ENCODE results near the gene CCDC167.
"Not testable (repeated sequence)": the region's sequence is repeated elsewhere in the genome, so short reads cannot be mapped to it uniquely, and the experiment has no call there.

Gene CCDC167

GRCh38 chr6:37459981-37460800 lies 39.5 kb downstream of the CCDC167 start:
- Histone ChIP-seq H3K9me3 (ENCODE audit: control insufficient read depth, insufficient read depth, low read depth, low read length) (no peaks in the 10 kb centered on the region), H3K27ac (ENCODE audit: low read depth, low read length) (no peak overlapping the region), H3K9ac (ENCODE audit: low read length) (no peak overlapping the region), H3K36me3 (ENCODE audit: control insufficient read depth, insufficient read depth, low read length) (peaks cover 73% of the 10 kb centered on the region), H3K27me3 (ENCODE audit: control insufficient read depth, insufficient read depth, low read length) (no peaks in the 10 kb centered on the region), H3K4me1 (ENCODE audit: control insufficient read depth, insufficient read depth, low read length) (peaks cover 6% of the 10 kb centered on the region; the same call in 1 of the 2 replicates), H3K4me3 (ENCODE audit: low read depth, low read length) (no peak overlapping the region)

- peaks cover 79% of the 10 kb centered on the region for H3K36me3 ChIP-seq (ENCODE audit: control insufficient read depth, insufficient read depth, low read length)
- no peak overlapping the region for H3K4me3 ChIP-seq (ENCODE audit: low read depth, low read length)
- H3K4me1 ChIP-seq (ENCODE audit: control insufficient read depth, insufficient read depth, low read length), result peaks cover 6% of the 10 kb centered on the region; the same call in 1 of the 2 replicates
- no peak overlapping the region for H3K27ac ChIP-seq (ENCODE audit: low read depth, low read length)
- H3K27me3 ChIP-seq (ENCODE audit: control insufficient read depth, insufficient read depth, low read length), result no peaks in the 10 kb centered on the region
- H3K9me3 ChIP-seq (ENCODE audit: control insufficient read depth, insufficient read depth, low read depth, low read length), result no peaks in the 10 kb centered on the region
- H3K9ac ChIP-seq (ENCODE audit: low read length), result no peak overlapping the region
Measured at GRCh38 chr6:37456816-37457560, 42.7 kb downstream of the CCDC167 start.

GRCh38 chr6:37456126-37456525 lies 43.6 kb downstream of the CCDC167 start:
- Histone ChIP-seq H3K27ac (ENCODE audit: low read depth, low read length) (no peak overlapping the region), H3K4me1 (ENCODE audit: control insufficient read depth, insufficient read depth, low read length) (peaks cover 6% of the 10 kb centered on the region; the same call in 1 of the 2 replicates), H3K9ac (ENCODE audit: low read length) (no peak overlapping the region), H3K27me3 (ENCODE audit: control insufficient read depth, insufficient read depth, low read length) (no peaks in the 10 kb centered on the region), H3K9me3 (ENCODE audit: control insufficient read depth, insufficient read depth, low read depth, low read length) (no peaks in the 10 kb centered on the region), H3K36me3 (ENCODE audit: control insufficient read depth, insufficient read depth, low read length) (peaks cover 79% of the 10 kb centered on the region), H3K4me3 (ENCODE audit: low read depth, low read length) (no peak overlapping the region)

GRCh38 chr6:37454420-37455140 lies 45.1 kb downstream of the CCDC167 start:
- Histone ChIP-seq H3K4me3 (ENCODE audit: low read depth, low read length) (no peak overlapping the region), H3K36me3 (ENCODE audit: control insufficient read depth, insufficient read depth, low read length) (peaks cover 78% of the 10 kb centered on the region), H3K9ac (ENCODE audit: low read length) (no peak overlapping the region), H3K27ac (ENCODE audit: low read depth, low read length) (no peak overlapping the region), H3K9me3 (ENCODE audit: control insufficient read depth, insufficient read depth, low read depth, low read length) (no peaks in the 10 kb centered on the region), H3K27me3 (ENCODE audit: control insufficient read depth, insufficient read depth, low read length) (no peaks in the 10 kb centered on the region), H3K4me1 (ENCODE audit: control insufficient read depth, insufficient read depth, low read length) (peaks cover 2% of the 10 kb centered on the region; the same call in 1 of the 2 replicates)

GRCh38 chr6:37452522-37452921 lies 47.2 kb downstream of the CCDC167 start:
- Histone ChIP-seq H3K4me1 (ENCODE audit: control insufficient read depth, insufficient read depth, low read length) (no peaks in the 10 kb centered on the region), H3K4me3 (ENCODE audit: low read depth, low read length) (no peak overlapping the region), H3K9me3 (ENCODE audit: control insufficient read depth, insufficient read depth, low read depth, low read length) (no peaks in the 10 kb centered on the region), H3K27me3 (ENCODE audit: control insufficient read depth, insufficient read depth, low read length) (no peaks in the 10 kb centered on the region), H3K36me3 (ENCODE audit: control insufficient read depth, insufficient read depth, low read length) (peaks cover 74% of the 10 kb centered on the region), H3K9ac (ENCODE audit: low read length) (no peak overlapping the region), H3K27ac (ENCODE audit: low read depth, low read length) (no peak overlapping the region)

GRCh38 chr6:37451441-37452193 lies 48.1 kb downstream of the CCDC167 start:
- no peak overlapping the region for H3K27ac ChIP-seq (ENCODE audit: low read depth, low read length)
- no peaks in the 10 kb centered on the region for H3K9me3 ChIP-seq (ENCODE audit: control insufficient read depth, insufficient read depth, low read depth, low read length)
- peaks cover 81% of the 10 kb centered on the region for H3K36me3 ChIP-seq (ENCODE audit: control insufficient read depth, insufficient read depth, low read length)
- no peaks in the 10 kb centered on the region for H3K27me3 ChIP-seq (ENCODE audit: control insufficient read depth, insufficient read depth, low read length)
- no peaks in the 10 kb centered on the region for H3K4me1 ChIP-seq (ENCODE audit: control insufficient read depth, insufficient read depth, low read length)
- H3K4me3 ChIP-seq (ENCODE audit: low read depth, low read length), result no peak overlapping the region
- H3K9ac ChIP-seq (ENCODE audit: low read length), result no peak overlapping the region

- Histone ChIP-seq H3K9me3 (ENCODE audit: control insufficient read depth, insufficient read depth, low read depth, low read length) (no peaks in the 10 kb centered on the region), H3K4me3 (ENCODE audit: low read depth, low read length) (no peak overlapping the region), H3K9ac (ENCODE audit: low read length) (no peak overlapping the region), H3K4me1 (ENCODE audit: control insufficient read depth, insufficient read depth, low read length) (no peaks in the 10 kb centered on the region), H3K36me3 (ENCODE audit: control insufficient read depth, insufficient read depth, low read length) (peaks cover 80% of the 10 kb centered on the region), H3K27me3 (ENCODE audit: control insufficient read depth, insufficient read depth, low read length) (no peaks in the 10 kb centered on the region), H3K27ac (ENCODE audit: low read depth, low read length) (no peak overlapping the region)
Measured at GRCh38 chr6:37449984-37450383, 49.7 kb downstream of the CCDC167 start.

- not testable (repeated sequence) for H3K9me3 ChIP-seq (ENCODE audit: control insufficient read depth, insufficient read depth, low read depth, low read length); H3K9ac ChIP-seq (ENCODE audit: low read length); H3K4me3 ChIP-seq (ENCODE audit: low read depth, low read length); H3K27me3 ChIP-seq (ENCODE audit: control insufficient read depth, insufficient read depth, low read length); H3K4me1 ChIP-seq (ENCODE audit: control insufficient read depth, insufficient read depth, low read length); H3K27ac ChIP-seq (ENCODE audit: low read depth, low read length)
- H3K36me3 ChIP-seq (ENCODE audit: control insufficient read depth, insufficient read depth, low read length), result peaks cover 57% of the 10 kb centered on the region
Measured at GRCh38 chr6:37443216-37443542, 56.5 kb downstream of the CCDC167 start.

- Histone ChIP-seq H3K9me3 (ENCODE audit: control insufficient read depth, insufficient read depth, low read depth, low read length) (no peaks in the 10 kb centered on the region), H3K4me1 (ENCODE audit: control insufficient read depth, insufficient read depth, low read length) (no peaks in the 10 kb centered on the region), H3K27ac (ENCODE audit: low read depth, low read length) (no peak overlapping the region), H3K9ac (ENCODE audit: low read length) (no peak overlapping the region), H3K4me3 (ENCODE audit: low read depth, low read length) (no peak overlapping the region), H3K27me3 (ENCODE audit: control insufficient read depth, insufficient read depth, low read length) (no peaks in the 10 kb centered on the region), H3K36me3 (ENCODE audit: control insufficient read depth, insufficient read depth, low read length) (peaks cover 60% of the 10 kb centered on the region)
Measured at GRCh38 chr6:37442416-37443215, 57.1 kb downstream of the CCDC167 start.

- H3K27me3 ChIP-seq (ENCODE audit: control insufficient read depth, insufficient read depth, low read length), result no peaks in the 10 kb centered on the region
- no peak overlapping the region for H3K9ac ChIP-seq (ENCODE audit: low read length)
- peaks cover 56% of the 10 kb centered on the region for H3K36me3 ChIP-seq (ENCODE audit: control insufficient read depth, insufficient read depth, low read length)
- no peaks in the 10 kb centered on the region for H3K9me3 ChIP-seq (ENCODE audit: control insufficient read depth, insufficient read depth, low read depth, low read length)
- H3K4me1 ChIP-seq (ENCODE audit: control insufficient read depth, insufficient read depth, low read length), result no peaks in the 10 kb centered on the region
- H3K4me3 ChIP-seq (ENCODE audit: low read depth, low read length), result no peak overlapping the region
- no peak overlapping the region for H3K27ac ChIP-seq (ENCODE audit: low read depth, low read length)
Measured at GRCh38 chr6:37441651-37442050, 58.0 kb downstream of the CCDC167 start.
